ENCODE results near the gene ADI1. TPM values are rescaled to one million over a fixed set of nuclear protein-coding genes. Genes with fewer than 3 reads are reported as not detected.

The ADI1 gene
- total and polyA plus RNA-seq, 7 donors: 42.5 to 137 (median 43.7) TPM

- Histone ChIP-seq H3K27me3 (ENCODE audit: insufficient read depth in 3 of 3, low read length in 2 of 3) (no peaks in the 10 kb centered on the region), H3K27ac (no peak overlapping the region), H3K4me3 (no peak overlapping the region), H3K4me1 (peaks cover 9% of the 10 kb centered on the region), H3K9me3 (no peaks in the 10 kb centered on the region), H3K36me3 (ENCODE audit: insufficient read depth in 1 of 2, low read depth in 1 of 2) (peaks cover 0 to 12% of the 10 kb centered on the region in 2 donors)
- WGBS, 3 donors: 64 to 73% (median 71%) methylated on average over 6 of the region's 6 CpGs
- no peak for ATAC-seq
- no peak for TF ChIP-seq CTCF (IDR thresholded peaks at IDR 0.05)
- DNase-seq: peak in 1 of 2 donors; percentile 31
- intact Hi-C loops (cut with DNase I): no loop called here
Measured at GRCh38 chr2:3488061-3488531, 31.2 kb downstream of the ADI1 start.

- Histone ChIP-seq H3K4me1 (peaks cover 9% of the 10 kb centered on the region), H3K27ac (no peak overlapping the region), H3K27me3 (ENCODE audit: insufficient read depth in 3 of 3, low read length in 2 of 3) (no peaks in the 10 kb centered on the region), H3K9me3 (no peaks in the 10 kb centered on the region), H3K4me3 (no peak overlapping the region), H3K36me3 (ENCODE audit: insufficient read depth in 1 of 2, low read depth in 1 of 2) (peaks cover 0 to 12% of the 10 kb centered on the region in 2 donors)
- 20 to 26% (median 21%) methylated on average over 10 of the region's 10 CpGs for WGBS, 3 donors
- DNase-seq (peak in 1 of 2 donors; percentile 52), ATAC-seq (peak in 3 of 4 donors; percentile 26 to 43 (median 31))
- intact Hi-C loops (cut with DNase I): no loop called here
- TF ChIP-seq CTCF (IDR thresholded peaks at IDR 0.05): no peak
Measured at GRCh38 chr2:3487432-3487831, 31.9 kb downstream of the ADI1 start.

- Histone ChIP-seq H3K9me3 (no peaks in the 10 kb centered on the region), H3K27me3 (ENCODE audit: insufficient read depth in 3 of 3, low read length in 2 of 3) (no peaks in the 10 kb centered on the region), H3K27ac (no peak overlapping the region), H3K4me1 (peaks cover 9% of the 10 kb centered on the region), H3K36me3 (ENCODE audit: insufficient read depth in 1 of 2, low read depth in 1 of 2) (peaks cover 0 to 12% of the 10 kb centered on the region in 2 donors), H3K4me3 (no peak overlapping the region)
- intact Hi-C loops (cut with DNase I): no loop called here
- ATAC-seq (peak in 1 of 4 donors; percentile 25), DNase-seq (peak in 1 of 2 donors; percentile 50)
- 53 to 71% (median 62%) methylated on average over 9 of the region's 9 CpGs for WGBS, 3 donors
- TF ChIP-seq CTCF (IDR thresholded peaks at IDR 0.05): no peak
Measured at GRCh38 chr2:3487028-3487425, 32.3 kb downstream of the ADI1 start.

- Histone ChIP-seq H3K27me3 (ENCODE audit: insufficient read depth in 3 of 3, low read length in 2 of 3) (no peaks in the 10 kb centered on the region), H3K4me3 (no peak overlapping the region), H3K4me1 (peaks cover 9% of the 10 kb centered on the region), H3K36me3 (ENCODE audit: insufficient read depth in 1 of 2, low read depth in 1 of 2) (peaks cover 0 to 12% of the 10 kb centered on the region in 2 donors), H3K27ac (no peak overlapping the region), H3K9me3 (no peaks in the 10 kb centered on the region)
- DNase-seq (peak in 1 of 2 donors; percentile 55), ATAC-seq (no peak)
- 82 to 84% (median 84%) methylated on average over 28 to 29 of the region's 29 CpGs for WGBS, 3 donors
- intact Hi-C loops (cut with DNase I): no loop called here
- no peak for TF ChIP-seq CTCF (IDR thresholded peaks at IDR 0.05)
Measured at GRCh38 chr2:3486047-3487027, 33.0 kb downstream of the ADI1 start.

Data from psoas muscle (tissue), 8 donors.